NCI-H345 treated with DMSO at 0.1 percent for 48 hours (cell line): Measurements from ENCODE around the gene SLC8A1.
A peak's percentile ranks its signal among the peaks of the same experiment; 100 is the strongest.

Experiments used
- DNase-seq: peaks from one replicate; lab custom pipeline; 2025; ENCODE audit not compliant: unreplicated experiment; lab: John Stamatoyannopoulos, UW

Gene SLC8A1

GRCh38 chr2:40451918-40452605 is at the start of gene SLC8A1:
SLC8A1 (minus strand) TSS chr2:40452090.
- peak; percentile 47 for DNase-seq

DNA sequence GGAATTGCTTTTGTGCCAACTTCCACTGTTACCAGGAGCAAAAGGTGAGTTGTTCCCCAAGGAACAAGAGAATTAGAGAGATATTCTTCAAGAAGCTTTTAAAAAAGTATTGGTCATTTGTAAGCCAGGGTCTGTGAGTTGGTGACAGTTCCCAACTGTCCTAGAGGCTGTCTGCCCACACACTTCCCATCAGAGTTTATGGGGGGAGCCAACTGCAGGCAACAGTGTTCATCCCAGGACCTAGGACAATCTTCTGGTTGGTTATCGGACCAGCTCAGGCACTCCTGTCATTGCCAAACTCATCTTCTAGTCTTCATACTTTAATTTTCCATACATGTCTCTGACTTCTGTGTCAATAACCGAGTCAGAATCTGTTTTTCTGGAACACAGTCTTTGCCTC is 47.5 kb upstream of the SLC8A1 start:
- no peak for DNase-seq

GRCh38 chr2:40497251-40497859 is 45.5 kb upstream of the SLC8A1 start:
- no peak for DNase-seq

DNA sequence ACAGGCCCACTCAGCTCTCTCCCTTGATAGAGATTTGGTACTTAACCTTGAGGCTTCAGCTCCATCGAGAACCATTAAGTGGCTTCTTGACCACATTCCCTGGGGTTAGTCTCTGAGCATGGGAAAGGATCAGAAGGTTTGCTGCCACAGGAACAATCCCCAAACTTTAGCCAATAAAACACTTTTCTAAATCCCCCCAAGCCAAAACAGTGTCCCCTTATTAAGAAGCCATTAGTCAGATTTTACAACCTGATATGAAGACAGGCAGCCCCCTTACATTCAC is 37.7 kb upstream of the SLC8A1 start:
- DNase-seq: no peak

DNA sequence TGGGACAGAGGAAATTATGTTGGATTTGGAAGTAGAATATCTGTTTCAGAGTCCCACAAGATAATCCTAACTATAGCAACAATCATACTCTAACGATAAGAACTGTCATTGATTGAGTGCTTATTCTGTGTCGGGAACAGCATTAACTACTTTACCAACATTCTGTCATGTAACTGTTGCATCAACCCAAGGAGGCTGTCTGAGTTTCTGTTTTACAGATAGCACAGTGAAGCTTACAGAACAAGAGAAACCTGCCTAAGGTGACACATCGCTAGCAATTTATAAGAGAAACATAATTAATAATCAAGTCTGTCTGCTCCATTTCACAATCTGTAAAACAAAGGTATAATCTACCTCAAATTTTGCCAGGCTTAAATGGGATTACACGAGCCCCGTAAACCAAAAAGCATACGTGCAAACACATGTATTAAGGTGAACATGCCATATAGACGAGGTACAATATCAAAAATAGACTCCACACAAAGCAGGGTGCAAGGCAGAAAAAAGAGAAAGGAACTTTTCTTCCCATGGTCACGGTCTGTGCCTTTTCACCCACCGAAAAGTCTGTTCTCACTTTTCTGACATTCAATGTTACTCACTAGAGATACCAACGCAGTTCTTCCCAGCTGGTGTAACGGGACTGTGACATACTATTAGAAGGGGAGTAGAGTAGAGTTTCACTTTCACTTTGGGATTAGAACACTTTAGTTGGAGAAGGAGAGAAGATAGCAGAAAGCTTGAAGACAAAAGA is 37.2 kb upstream of the SLC8A1 start:
- DNase-seq: no peak

DNA sequence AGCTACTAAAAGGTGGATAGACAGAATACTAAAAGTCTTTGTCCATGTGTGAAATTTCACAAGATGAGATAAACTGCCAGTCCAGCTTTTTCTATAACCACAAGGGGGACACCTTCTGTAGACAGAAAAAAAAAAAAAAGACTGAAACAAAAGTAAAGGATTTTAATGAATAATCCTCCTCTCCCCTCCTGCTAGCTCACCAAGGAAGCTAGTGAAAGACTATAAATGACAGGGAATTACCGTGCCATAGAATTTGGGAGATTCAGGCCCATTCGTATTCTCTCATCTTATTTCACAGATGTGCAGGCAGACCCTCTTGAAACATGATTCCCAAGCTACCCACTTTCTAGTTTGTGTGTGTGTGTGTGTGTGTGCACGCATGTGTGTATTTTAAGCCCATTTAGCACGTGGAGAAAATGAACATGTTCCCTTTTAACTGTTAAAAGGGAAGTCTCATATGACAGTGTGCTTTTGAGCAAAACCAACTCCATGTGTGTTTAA is 36.3 kb upstream of the SLC8A1 start:
- no peak for DNase-seq

GRCh38 chr2:40487602-40488001 is 35.7 kb upstream of the SLC8A1 start:
- DNase-seq: no peak

GRCh38 chr2:40485854-40486253 is 34.0 kb upstream of the SLC8A1 start:
- DNase-seq: no peak

- no peak for DNase-seq
These were observed 33.4 kb upstream of the SLC8A1 start for GRCh38 chr2:40485318-40485717.

DNA sequence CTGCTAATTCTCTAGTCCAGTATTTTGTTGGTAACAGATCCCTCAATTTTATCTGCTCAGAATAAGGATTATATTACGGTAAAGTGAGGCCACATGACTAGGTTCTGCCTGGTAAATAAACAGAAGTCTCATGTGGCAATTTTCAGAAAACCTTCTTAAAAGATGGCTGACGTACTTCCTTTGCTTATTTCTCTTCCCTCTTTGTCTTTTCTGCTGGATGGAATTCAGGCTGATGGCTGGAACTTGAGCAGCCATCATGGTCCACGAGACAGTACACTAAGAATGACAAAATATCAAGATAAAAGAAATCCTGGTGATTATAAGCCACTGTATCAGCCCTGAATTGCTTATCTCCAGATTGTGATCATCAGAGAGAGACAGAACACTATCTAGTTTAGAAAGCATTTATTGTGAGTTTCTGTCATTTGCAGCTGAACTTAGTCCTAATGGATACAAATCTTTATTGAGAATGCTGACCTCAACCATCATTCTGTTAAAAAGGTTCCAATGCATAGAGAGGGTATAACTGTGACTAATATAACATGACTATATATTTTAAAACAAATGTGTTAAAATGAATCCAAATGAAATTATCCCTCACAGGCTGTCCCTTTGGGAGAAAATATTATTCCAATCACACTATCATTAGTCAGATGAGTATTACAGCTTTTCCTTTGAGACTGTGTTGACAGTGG is 31.8 kb upstream of the SLC8A1 start:
- no peak for DNase-seq

DNA sequence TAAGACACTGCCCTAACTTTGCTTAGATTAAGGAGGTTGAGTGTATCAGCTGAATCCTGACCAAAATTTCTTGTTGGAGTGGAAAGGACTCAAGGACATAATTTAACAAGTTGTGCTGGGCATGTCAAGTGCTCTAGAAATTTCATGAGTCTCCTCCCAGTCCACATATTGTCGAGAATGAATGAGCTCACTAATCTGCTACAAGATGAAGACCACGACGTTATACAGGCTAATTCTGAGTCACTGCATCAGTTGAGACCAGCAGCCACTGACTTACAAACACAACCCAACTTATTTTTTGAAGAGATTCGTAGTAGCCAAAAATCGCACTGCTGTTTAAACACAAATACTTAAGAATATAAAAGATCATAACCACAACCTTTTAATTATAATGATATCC is 28.7 kb upstream of the SLC8A1 start:
- DNase-seq: no peak

DNA sequence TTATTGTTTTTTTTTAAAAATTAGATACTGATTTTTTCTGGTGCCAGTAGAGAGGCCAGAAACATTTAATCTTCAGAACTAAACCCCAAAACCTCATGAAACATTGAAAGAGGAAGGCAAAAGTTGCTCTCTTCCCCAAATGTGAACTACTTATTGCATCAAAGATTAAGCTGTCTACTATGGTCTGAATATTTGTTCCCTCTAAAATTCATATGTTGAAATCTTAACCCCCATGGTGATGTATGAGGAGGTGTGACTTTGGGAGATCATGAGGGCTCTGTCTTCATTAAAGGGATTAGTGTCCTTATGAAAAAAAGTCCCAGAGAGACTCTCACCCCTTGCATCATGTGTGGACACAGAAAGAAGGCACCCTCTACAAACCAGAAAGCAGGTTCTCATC is 28.2 kb upstream of the SLC8A1 start:
- DNase-seq: no peak

GRCh38 chr2:40477361-40477760 is 25.5 kb upstream of the SLC8A1 start:
- no peak for DNase-seq

DNA sequence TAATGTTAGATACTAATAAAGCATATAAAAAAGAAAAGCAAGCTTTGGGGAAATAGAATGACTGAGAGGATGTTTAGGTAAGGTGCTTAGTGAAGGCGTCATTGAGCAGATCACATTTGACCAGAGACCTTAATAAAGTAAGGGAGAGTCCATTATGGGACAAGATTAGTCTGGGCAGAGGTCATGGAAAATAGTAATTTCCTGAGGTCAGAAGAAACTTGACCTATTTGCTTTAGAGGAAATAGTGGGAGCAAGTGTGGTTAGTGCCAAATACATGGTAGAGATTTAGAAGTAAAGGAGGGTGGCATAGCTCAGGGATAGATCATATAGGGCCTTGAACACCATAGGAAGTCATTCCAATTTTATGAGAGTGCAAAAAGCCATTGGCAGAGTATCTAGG is 24.5 kb upstream of the SLC8A1 start:
- no peak for DNase-seq

DNA sequence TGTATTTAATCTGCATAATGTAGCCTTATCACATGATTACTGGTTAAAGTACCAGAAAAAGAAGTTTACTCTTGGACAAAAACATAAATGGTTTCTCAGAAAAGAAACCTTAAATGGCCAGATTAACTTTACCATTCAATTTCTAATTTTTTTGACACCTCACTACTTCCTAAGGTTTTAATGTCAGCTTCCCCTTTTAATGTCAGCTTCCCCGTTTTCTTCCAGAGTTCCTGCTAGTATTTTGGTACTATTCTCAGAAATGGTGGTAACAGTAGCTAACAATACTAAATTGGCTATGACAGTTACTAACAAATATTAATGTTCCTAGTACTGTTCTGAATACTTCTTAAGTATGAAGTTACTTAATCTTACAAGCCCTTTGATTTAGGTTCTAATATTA is 22.4 kb upstream of the SLC8A1 start:
- no peak for DNase-seq

- DNase-seq: no peak
These were observed 20.0 kb upstream of the SLC8A1 start for GRCh38 chr2:40471866-40472265.

- DNase-seq: no peak
These were observed 19.2 kb upstream of the SLC8A1 start for GRCh38 chr2:40470822-40471813.

DNA sequence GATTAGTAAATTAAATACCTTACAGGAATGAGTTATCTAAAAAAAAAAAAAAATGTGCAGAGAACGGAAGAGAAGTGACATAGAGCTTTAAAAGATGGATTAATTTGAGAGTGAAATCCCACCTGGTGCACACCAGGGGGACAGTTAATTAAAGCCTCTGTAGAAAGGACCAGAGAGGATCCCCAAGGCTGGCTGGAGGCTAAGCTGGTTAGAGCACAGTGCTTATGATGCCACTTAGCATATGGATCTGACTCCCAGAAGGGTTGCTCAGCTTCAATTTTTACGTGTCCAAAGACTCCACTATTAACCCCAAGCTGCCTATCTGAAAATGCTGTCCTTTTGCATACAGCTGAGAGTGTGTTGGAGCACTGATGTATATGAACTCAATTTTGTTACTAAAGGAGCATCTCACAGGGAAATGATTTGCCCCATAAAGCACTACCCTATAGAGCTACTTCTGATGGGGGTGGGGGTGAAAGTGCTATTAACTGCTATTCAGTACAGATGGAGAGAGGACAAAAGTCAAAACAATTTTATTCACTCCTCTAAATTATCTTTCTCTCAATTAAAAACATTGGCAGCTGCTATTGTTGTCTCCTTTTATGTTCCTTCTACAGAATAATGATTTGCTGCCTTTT is 15.2 kb upstream of the SLC8A1 start:
- no peak for DNase-seq

DNA sequence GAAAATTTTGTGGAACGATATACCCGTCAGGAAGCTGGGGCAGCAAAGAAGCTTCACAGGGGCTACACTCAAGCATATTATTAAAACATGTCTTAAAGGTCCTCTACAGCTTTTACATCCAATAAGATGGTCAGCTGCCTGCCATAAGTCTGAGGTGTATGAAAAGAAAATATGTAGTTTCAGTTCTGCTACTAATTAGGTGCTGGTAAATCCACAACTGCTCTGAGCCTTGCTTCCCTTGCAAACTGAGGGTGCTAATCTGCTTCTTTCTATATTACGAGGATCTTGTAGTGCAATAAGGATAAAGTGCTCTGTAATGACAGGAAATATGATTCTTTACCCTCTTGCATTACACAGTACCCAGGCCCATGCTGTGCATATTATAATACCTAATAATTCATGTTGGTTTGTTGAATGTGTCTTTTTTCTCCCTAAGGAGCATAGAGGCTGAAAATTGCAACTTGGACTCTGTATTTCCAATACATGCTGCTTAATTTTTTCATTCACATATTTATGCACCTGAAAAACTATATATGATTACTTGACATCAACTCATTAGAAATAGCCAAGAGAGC is 14.5 kb upstream of the SLC8A1 start:
- DNase-seq: no peak

- DNase-seq: no peak
These were observed 11.2 kb upstream of the SLC8A1 start for GRCh38 chr2:40463112-40463511.
